NCI-H2171 treated with DMSO at 0.1 percent for 48 hours (cell line): ENCODE data around the gene ZNF615.
"Not testable (repeated sequence)": the region's sequence is repeated elsewhere in the genome, so short reads cannot be mapped to it uniquely, and the experiment has no call there.

ENCODE experiments used
- DNase-seq: peaks from one replicate; lab custom pipeline; 2025; lab: John Stamatoyannopoulos, UW

ZNF615 gene

GRCh38 chr19:52007806-52008557 lies at the start of gene ZNF615:
ZNF615 (minus strand) TSS chr19:52008211; CDS start chr19:52003711, 4,500 bp downstream.
- DNase-seq, result peak; percentile 82

- DNase-seq, result not testable (repeated sequence)
Measured at GRCh38 chr19:52056480-52056879, 48.5 kb upstream of the ZNF615 start.

GRCh38 chr19:52051736-52052135 lies 43.7 kb upstream of the ZNF615 start:
- DNase-seq, result not testable (repeated sequence)

GRCh38 chr19:52048555-52049501 lies 40.8 kb upstream of the ZNF615 start, which contains the start of gene ZNF432:
ZNF432 (minus strand) TSS chr19:52048838; CDS start chr19:52046868, 1,970 bp downstream.
- DNase-seq, result peak; percentile 89

- no peak for DNase-seq
Measured at GRCh38 chr19:52039169-52039568, 31.2 kb upstream of the ZNF615 start.

GRCh38 chr19:52034051-52034728 lies 26.2 kb upstream of the ZNF615 start:
- no peak for DNase-seq

GRCh38 chr19:52028780-52029123 lies 20.7 kb upstream of the ZNF615 start:
- DNase-seq, result no peak

GRCh38 chr19:52028027-52028779 lies 20.2 kb upstream of the ZNF615 start, which contains the start of gene ZNF614:
ZNF614 (minus strand) TSS chr19:52028379; CDS start chr19:52025745, 2,634 bp downstream.
- DNase-seq, result peak; percentile 89

- not testable (repeated sequence) for DNase-seq
Measured at GRCh38 chr19:52026255-52026990, 18.4 kb upstream of the ZNF615 start.

GRCh38 chr19:52024478-52024877 lies 16.5 kb upstream of the ZNF615 start:
- DNase-seq, result not testable (repeated sequence)

- DNase-seq, result no peak
Measured at GRCh38 chr19:52022193-52022592, 14.2 kb upstream of the ZNF615 start.

GRCh38 chr19:52020506-52020905 lies 12.5 kb upstream of the ZNF615 start:
- DNase-seq, result no peak

- no peak for DNase-seq
Measured at GRCh38 chr19:52010674-52011073, 2.7 kb upstream of the ZNF615 start.

- DNase-seq, result no peak
Measured at GRCh38 chr19:52007451-52007805, 583 bp downstream of the ZNF615 start.

- no peak for DNase-seq
Measured at GRCh38 chr19:51994048-51994644, 13.9 kb downstream of the ZNF615 start.

- DNase-seq, result no peak
Measured at GRCh38 chr19:51993422-51993821, 14.6 kb downstream of the ZNF615 start.

- peak; percentile 92 for DNase-seq
Measured at GRCh38 chr19:51986309-51987291, 21.4 kb downstream of the ZNF615 start, which contains the start of gene ZNF350. ZNF350 (minus strand) TSS chr19:51986840; CDS start chr19:51974360, 12,480 bp downstream.

- no peak for DNase-seq
Measured at GRCh38 chr19:51983361-51983760, 24.6 kb downstream of the ZNF615 start.

GRCh38 chr19:51980926-51981325 lies 27.1 kb downstream of the ZNF615 start:
- DNase-seq, result not testable (repeated sequence)
